HCT116 (cell line): ENCODE measurements around the gene DLL1. TPM values are rescaled to one million over a fixed set of nuclear protein-coding genes. Genes with fewer than 3 reads are reported as not detected.

Source experiments
- ATAC-seq: fragments of 200-7000 bp; cut with Tn5 transposase; 2 replicates; pipeline ENCODE4 v1.9.1; 2020; ENCODE audit warnings: mild to moderate bottlenecking, moderate library complexity
- BruUV-seq: library from RNA; stranded (reverse); fragments of 400-500 nt; replicated peaks from 2 replicates; lab custom pipeline; 2021; lab: Mats Ljungman, UMichigan
- CTCF ChIA-PET: fragments of 300-600 bp; sonication (Branson Sonifier 250); formaldehyde crosslinking; loops from one replicate; lab custom pipeline; 2021; ENCODE audit warnings: antibody characterized with exemption; lab: Charles Lee
- POLR2A ChIA-PET: fragments of 300-600, 350-600 bp; sonication (Branson Sonifier 250); formaldehyde crosslinking; loops from one replicate; lab custom pipeline; 2021; ENCODE audit warnings: antibody characterized with exemption; lab: Charles Lee
- RAD21 ChIA-PET, 2 experiments: fragments of 300-600 bp; sonication (Branson Sonifier 250); formaldehyde crosslinking; loops; one replicate each; lab custom pipeline; 2023; ENCODE audit warnings: low total read pairs in 2 of 2; ENCODE audit not compliant: uncharacterized antibody in 2 of 2, unreplicated experiment in 2 of 2, low non-redundant PET in 1 of 2; lab: Charles Lee
- DNase-seq: peaks from one replicate; pipeline ENCODE4 v3.0.0-alpha.2; 2010; ENCODE audit warnings: low read depth, low spot score
- H2AFZ ChIP-seq: fragments of 200-600 bp; shearing (Covaris generic), sonication (generic); 2 replicates; pipeline ENCODE4 v1.6.1; 2017; ENCODE audit warnings: low read depth, mixed run types, mixed read lengths, antibody characterized with exemption, low read length; ENCODE audit not compliant: poor library complexity, severe bottlenecking
- H3K27ac ChIP-seq: 2 replicates; pipeline ENCODE4 v1.5.1; 2012; ENCODE audit warnings: low read depth, low read length
- H3K27me3 ChIP-seq: fragments of 200-600 bp; sonication (generic); 2 replicates; pipeline ENCODE4 v1.6.1; 2016; ENCODE audit warnings: mixed run types, low read length, mixed read lengths; ENCODE audit not compliant: insufficient read depth
- H3K36me3 ChIP-seq, 2 experiments: fragments of 200-500 bp in 1 of 2; fragments of 200-600 bp in 1 of 2; sonication (Bioruptor generic) in 1 of 2; sonication (generic) in 1 of 2; 2 replicates each; pipeline versions ENCODE4 v1.5.1 to v1.6.1; 2014 to 2016; ENCODE audit warnings: low read length in 2 of 2, inconsistent platforms in 1 of 2, mixed read lengths in 1 of 2, mixed run types in 1 of 2; ENCODE audit not compliant: insufficient read depth in 2 of 2, control insufficient read depth in 1 of 2
- H3K4me1 ChIP-seq, 2 experiments: fragments of 200-600 bp in 1 of 2; sonication (generic) in 1 of 2; 2 replicates each; pipeline versions ENCODE4 v1.5.1 to v1.6.1; 2012 to 2017; ENCODE audit warnings: low read length in 2 of 2, inconsistent platforms in 1 of 2, mild to moderate bottlenecking in 1 of 2, mixed read lengths in 1 of 2, mixed run types in 1 of 2, moderate library complexity in 1 of 2; ENCODE audit not compliant: insufficient read depth in 2 of 2, control insufficient read depth in 1 of 2
- H3K4me2 ChIP-seq: fragments of 200-600 bp; sonication (generic); 2 replicates; pipeline ENCODE4 v1.6.1; 2017; ENCODE audit warnings: mixed run types, low read length, mixed read lengths
- H3K4me3 ChIP-seq, 2 experiments: fragments of 200-600 bp in 1 of 2; sonication (generic) in 1 of 2; replicated peaks in 1 of 2; 2 replicates each; pipeline ENCODE4 v1.5.1; 2011 to 2016; ENCODE audit warnings: low read length in 2 of 2, control low read depth in 1 of 2, low read depth in 1 of 2, mild to moderate bottlenecking in 1 of 2, mixed read lengths in 1 of 2, mixed run types in 1 of 2
- H3K79me2 ChIP-seq: fragments of 200-600 bp; sonication (generic); 2 replicates; pipeline ENCODE4 v1.6.1; 2017; ENCODE audit warnings: mild to moderate bottlenecking, mixed run types, low read length, moderate library complexity, mixed read lengths; ENCODE audit not compliant: insufficient read depth
- H3K9ac ChIP-seq: fragments of 200-600 bp; sonication (generic); 2 replicates; pipeline ENCODE4 v1.6.1; 2016; ENCODE audit warnings: low read length, mixed read lengths
- H3K9me2 ChIP-seq: fragments of 200-600 bp; sonication (generic), shearing (Covaris generic); 2 replicates; pipeline ENCODE4 v1.6.1; 2017; ENCODE audit warnings: mixed run types, mild to moderate bottlenecking, moderate library complexity; ENCODE audit not compliant: insufficient read depth
- H3K9me3 ChIP-seq, 2 experiments: fragments of 200-500 bp in 1 of 2; fragments of 200-600 bp in 1 of 2; sonication (Bioruptor generic) in 1 of 2; sonication (generic) in 1 of 2; 2 replicates each; pipeline ENCODE4 v1.6.1; 2014 to 2017; ENCODE audit warnings: low read length in 2 of 2, mixed read lengths in 2 of 2, inconsistent platforms in 1 of 2, low read depth in 1 of 2, mild to moderate bottlenecking in 1 of 2, mixed run types in 1 of 2, moderate library complexity in 1 of 2; ENCODE audit not compliant: control insufficient read depth in 1 of 2, insufficient read depth in 1 of 2
- H4K20me1 ChIP-seq: fragments of 200-600 bp; sonication (generic), shearing (Covaris generic); 2 replicates; pipeline ENCODE4 v1.6.1; 2017; ENCODE audit warnings: mixed run types, mild to moderate bottlenecking, moderate library complexity; ENCODE audit not compliant: insufficient read depth
- CBX3 ChIP-seq: IDR thresholded peaks from 2 replicates; pipeline ENCODE4 v1.6.1; 2012; ENCODE audit warnings: low read depth
- CTCF ChIP-seq, 3 experiments: fragments of 200-600 bp in 1 of 3; sonication (generic) in 1 of 3; IDR thresholded peaks in 2 of 3; conservative IDR thresholded peaks in 1 of 3; 2 replicates each; pipeline ENCODE4 v1.5.1; 2012 to 2017; ENCODE audit warnings: low read depth in 2 of 3, low read length in 2 of 3, antibody characterized with exemption in 1 of 3, borderline replicate concordance in 1 of 3, control low read depth in 1 of 3, mild to moderate bottlenecking in 1 of 3, mixed read lengths in 1 of 3, mixed run types in 1 of 3, moderate library complexity in 1 of 3; ENCODE audit not compliant: insufficient read depth in 1 of 3
- ELF1 ChIP-seq: IDR thresholded peaks from 2 replicates; pipeline ENCODE4 v1.6.1; 2012; ENCODE audit warnings: low read depth, borderline replicate concordance
- EZH2phosphoT487 ChIP-seq: fragments of 200-600 bp; IDR thresholded peaks from 2 replicates; pipeline ENCODE4 v1.6.1; 2018; ENCODE audit warnings: antibody characterized with exemption, borderline replicate concordance
- FOSL1 ChIP-seq: IDR thresholded peaks from 2 replicates; pipeline ENCODE4 v1.6.1; 2012; ENCODE audit warnings: low read depth
- JUND ChIP-seq: IDR thresholded peaks from 2 replicates; pipeline ENCODE4 v1.6.1; 2012
- MAX ChIP-seq: IDR thresholded peaks from 2 replicates; pipeline ENCODE4 v1.6.1; 2012
- POLR2A ChIP-seq: IDR thresholded peaks from 2 replicates; pipeline ENCODE4 v1.7.0; 2011; ENCODE audit warnings: borderline replicate concordance; ENCODE audit not compliant: insufficient read depth, insufficient read length; ENCODE audit errors: extremely low read depth
- POLR2AphosphoS5 ChIP-seq: IDR thresholded peaks from 2 replicates; pipeline ENCODE4 v1.6.1; 2011; ENCODE audit warnings: mild to moderate bottlenecking, low read depth, low read length, moderate library complexity
- RAD21 ChIP-seq: IDR thresholded peaks from 2 replicates; pipeline ENCODE4 v1.6.1; 2012; ENCODE audit warnings: low read depth, mild to moderate bottlenecking
- SIN3A ChIP-seq: IDR thresholded peaks from 2 replicates; pipeline ENCODE4 v1.6.1; 2012; ENCODE audit warnings: low read depth
- SP1 ChIP-seq: IDR thresholded peaks from 2 replicates; pipeline ENCODE4 v1.6.1; 2012; ENCODE audit warnings: low read depth
- SRF ChIP-seq: IDR thresholded peaks from 2 replicates; pipeline ENCODE4 v1.6.1; 2012; ENCODE audit warnings: low read depth
- TCF7L2 ChIP-seq: IDR thresholded peaks from 2 replicates; pipeline ENCODE4 v1.7.0; 2011; ENCODE audit warnings: borderline replicate concordance, inconsistent platforms; ENCODE audit not compliant: insufficient read depth, insufficient read length; ENCODE audit errors: extremely low read depth
- ZBTB33 ChIP-seq: IDR thresholded peaks from 2 replicates; pipeline ENCODE4 v1.6.1; 2011; ENCODE audit warnings: mild to moderate bottlenecking, low read length, moderate library complexity; ENCODE audit not compliant: insufficient replicate concordance; ENCODE audit errors: extremely low read depth
- ZFX ChIP-seq: fragments of 450-650 bp; IDR thresholded peaks from 2 replicates; pipeline ENCODE4 v1.6.1; 2017
- ZNF274 ChIP-seq: fragments of 200-500 bp; sonication (Bioruptor generic); IDR thresholded peaks from 2 replicates; pipeline ENCODE4 v1.6.1; 2014; ENCODE audit warnings: mild to moderate bottlenecking, low read depth, low read length, inconsistent platforms
- intact Hi-C: fragments of 100-400 bp; cut with micrococcal nuclease; formaldehyde crosslinking; loops from 2 replicates; pipeline ENCODE4 v1.10.0; 2022
- total RNA-seq: library from RNA; stranded (reverse); gene quantifications from one replicate; pipeline ENCODE4 v1.2.1, GENCODE V29; 2021; ENCODE audit not compliant: unreplicated experiment

Gene DLL1
- total RNA-seq, 1 experiment from 2014 or later = 5.3 TPM

- intact Hi-C loops = no loop called here
- BruUV-seq = no TSS peak
- DNase-seq = no peak
- Histone ChIP-seq H3K36me3 (no peaks in the 10 kb centered on the region), H3K4me3 (no peak overlapping the region), H4K20me1 (no peaks in the 10 kb centered on the region), H3K9me2 (no peaks in the 10 kb centered on the region), H3K4me2 (no peak overlapping the region), H3K27me3 (no peaks in the 10 kb centered on the region), H3K79me2 (no peaks in the 10 kb centered on the region), H3K9ac (no peak overlapping the region), H3K4me1 (no peaks in the 10 kb centered on the region), H3K27ac (no peak overlapping the region), H2AFZ (no peak overlapping the region), H3K9me3 (no peaks in the 10 kb centered on the region)
- ChIA-PET RAD21 (no interaction called here), CTCF (no interaction called here), POLR2A (no interaction called here)
- TF ChIP-seq JUND = no peak
- TF ChIP-seq CBX3 = no peak
- TF ChIP-seq TCF7L2 = no peak
- TF ChIP-seq ZFX = no peak
- no peak for TF ChIP-seq SIN3A
- TF ChIP-seq SP1 = no peak
- TF ChIP-seq ELF1 = no peak
- no peak for TF ChIP-seq MAX
- TF ChIP-seq RAD21 = no peak
- no peak for TF ChIP-seq FOSL1
- no peak for TF ChIP-seq CTCF (IDR thresholded peaks at IDR 0.05 in 2 of 3, conservative IDR thresholded peaks at IDR 0.05 in 1 of 3; ENCODE audit: borderline replicate concordance in 1 of 3, insufficient read depth in 1 of 3, low read depth in 2 of 3, low read length in 2 of 3)
- no peak for TF ChIP-seq EZH2phosphoT487
- no peak for TF ChIP-seq POLR2A
- no peak for TF ChIP-seq SRF
- TF ChIP-seq ZBTB33 = no peak
- no peak for TF ChIP-seq ZNF274
- no peak for TF ChIP-seq POLR2AphosphoS5
- no peak for ATAC-seq
These were observed 47.0 kb downstream of the DLL1 start for GRCh38 chr6:170243791-170244291.
